Mucosa of stomach (tissue), 1 donor: ENCODE measurements around the gene ASPRV1.
A peak's percentile ranks its signal among the peaks of the same experiment; 100 is the strongest.
"Not testable (repeated sequence)": the region's sequence is repeated elsewhere in the genome, so short reads cannot be mapped to it uniquely, and the experiment has no call there.

Source experiments
- H3K27me3 ChIP-seq: one replicate; pipeline ENCODE4 v1.7.0; 2013; ENCODE audit warnings: mild to moderate bottlenecking, low read length; ENCODE audit not compliant: control insufficient read depth, insufficient read depth
- H3K36me3 ChIP-seq: one replicate; pipeline ENCODE4 v1.7.0; 2013; ENCODE audit warnings: low read length; ENCODE audit not compliant: control insufficient read depth, insufficient read depth
- H3K4me1 ChIP-seq: one replicate; pipeline ENCODE4 v1.7.0; 2013; ENCODE audit warnings: mild to moderate bottlenecking, low read length; ENCODE audit not compliant: control insufficient read depth, insufficient read depth
- H3K4me3 ChIP-seq: one replicate; pipeline ENCODE4 v1.7.0; 2013; ENCODE audit warnings: low read length
- H3K9ac ChIP-seq: one replicate; pipeline ENCODE4 v1.7.0; 2013; ENCODE audit warnings: mild to moderate bottlenecking, low read length, moderate library complexity
- H3K9me3 ChIP-seq: one replicate; pipeline ENCODE4 v1.7.0; 2013; ENCODE audit warnings: mild to moderate bottlenecking, low read length, moderate library complexity; ENCODE audit not compliant: control insufficient read depth
- donor health status: Pancreatic carcinoma.

Gene ASPRV1

DNA sequence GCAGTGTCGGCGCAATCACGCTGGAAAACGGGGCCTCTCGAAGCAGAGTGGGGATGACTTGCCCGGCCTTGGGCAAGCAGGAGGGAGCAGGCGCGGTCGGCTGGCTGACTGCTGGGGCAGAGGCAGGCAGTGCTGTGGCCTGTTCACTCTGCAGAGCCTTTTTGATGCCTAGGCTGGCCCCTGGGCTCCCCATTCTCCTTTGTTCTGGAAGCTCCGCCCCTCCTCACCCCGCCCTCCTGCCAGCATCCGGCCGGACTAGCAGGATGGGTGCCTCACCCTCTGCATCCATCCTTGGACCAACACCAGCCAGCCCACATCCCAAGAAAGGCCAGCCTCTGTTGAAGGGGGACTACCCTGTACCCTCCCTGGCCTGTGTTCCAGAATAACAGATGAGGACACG, at the start of gene ASPRV1:
TSS of gene ASPRV1 (minus strand) at position 136 of the 400 bp plus-strand sequence. CDS start 195 bp downstream, outside the sequence.
- Histone ChIP-seq H3K36me3 (no peaks in the 10 kb centered on the region), H3K27me3 (no peaks in the 10 kb centered on the region), H3K9me3 (no peaks in the 10 kb centered on the region), H3K4me3 (no peak within 1 kb of the TSS), H3K9ac (no peak within 1 kb of the TSS), H3K4me1 (peaks cover 34% of the 10 kb centered on the region)

DNA sequence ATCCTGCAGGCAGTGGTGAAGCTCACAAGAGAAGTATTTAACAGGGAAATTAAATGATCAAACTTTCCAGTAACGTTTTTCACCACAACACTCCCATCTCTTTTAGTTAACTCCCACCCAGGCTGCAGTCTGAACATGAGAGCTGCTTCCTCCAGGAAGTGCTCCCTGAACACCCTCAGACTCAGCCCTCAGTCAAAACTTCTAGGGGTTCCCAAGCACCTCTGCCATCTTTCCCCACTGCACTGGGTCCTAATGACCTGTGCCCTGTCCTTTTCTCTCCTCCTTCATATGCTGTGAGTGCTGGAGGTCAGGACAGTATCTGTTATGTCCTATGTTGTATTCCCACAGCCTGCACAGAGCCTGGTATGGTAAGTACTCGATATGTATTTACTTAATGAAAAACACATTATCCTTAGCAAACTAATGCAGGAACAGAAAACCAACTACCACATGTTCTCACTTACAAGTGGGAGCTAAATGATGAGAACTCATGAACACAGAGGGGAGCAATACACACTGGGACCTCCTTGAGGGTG, 49.2 kb upstream of the ASPRV1 start:
- H3K9me3 ChIP-seq: no peaks in the 10 kb centered on the region
- H3K4me3 ChIP-seq: no peak overlapping the region
- peak overlapping the region; percentile 62 for H3K9ac ChIP-seq
- H3K36me3 ChIP-seq: no peaks in the 10 kb centered on the region
- no peaks in the 10 kb centered on the region for H3K27me3 ChIP-seq
- peaks cover 38% of the 10 kb centered on the region for H3K4me1 ChIP-seq

DNA sequence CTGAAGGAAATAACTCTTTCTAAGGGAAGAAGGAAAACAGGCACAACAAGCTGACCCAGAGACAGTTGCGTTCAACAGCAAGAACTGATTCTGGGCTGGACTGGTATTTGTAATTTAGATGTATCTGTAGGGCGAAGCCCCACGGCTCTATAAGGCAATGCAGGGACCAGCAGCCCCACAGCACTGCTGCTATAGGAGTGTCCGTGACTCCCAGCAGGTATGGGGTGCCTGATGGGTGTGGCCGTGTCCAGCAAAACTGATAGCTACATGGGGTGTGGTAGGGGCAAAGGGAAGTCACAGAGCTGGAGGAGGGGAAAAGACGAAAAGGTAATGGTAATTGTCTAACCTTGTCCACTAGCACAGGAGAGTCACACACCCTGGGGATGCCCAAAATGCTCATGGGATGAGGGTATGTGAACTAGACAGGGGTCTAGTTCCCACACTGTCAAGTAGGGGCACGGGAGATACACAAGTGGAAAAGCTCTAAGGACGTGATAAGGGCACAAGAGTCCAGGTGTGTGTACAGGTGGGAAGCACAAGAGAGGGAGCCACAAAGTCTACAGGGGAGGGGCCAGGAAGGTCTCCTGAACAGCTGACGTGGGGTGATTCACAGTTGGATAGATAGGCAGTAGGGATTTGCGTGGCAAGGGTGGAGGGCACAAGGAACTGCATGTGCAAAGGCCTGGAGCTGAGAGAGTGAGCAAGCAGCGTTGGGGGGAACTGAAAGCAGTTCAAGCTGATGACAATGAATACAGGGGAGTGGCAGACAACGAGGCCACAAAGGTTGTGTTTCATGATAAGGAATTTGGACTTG, 48.5 kb upstream of the ASPRV1 start:
- Histone ChIP-seq H3K27me3 (no peaks in the 10 kb centered on the region), H3K4me3 (no peak overlapping the region), H3K4me1 (peaks cover 34% of the 10 kb centered on the region), H3K36me3 (no peaks in the 10 kb centered on the region), H3K9me3 (no peaks in the 10 kb centered on the region), H3K9ac (peak overlapping the region; percentile 62)

DNA sequence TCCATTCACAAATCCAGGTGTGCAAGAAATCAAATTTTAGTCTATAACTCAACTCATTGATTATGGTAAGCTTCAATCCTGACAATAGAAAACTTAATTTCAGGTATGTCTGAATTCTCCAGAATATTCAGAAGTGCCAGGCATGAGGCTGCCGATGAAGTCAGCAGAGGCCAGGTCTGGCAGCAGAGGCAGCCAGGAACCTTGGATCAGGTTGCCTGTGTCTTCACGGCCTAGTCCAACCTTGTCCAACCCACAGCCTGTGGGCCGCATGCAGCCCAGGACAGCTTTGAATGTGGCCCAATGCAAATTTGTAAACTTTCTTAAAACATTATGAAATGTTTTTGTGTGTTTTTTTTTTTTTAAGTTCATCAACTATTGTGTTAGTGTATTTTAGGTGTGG, 46.9 kb upstream of the ASPRV1 start:
- Histone ChIP-seq H3K9ac (no peak overlapping the region), H3K4me3 (no peak overlapping the region), H3K27me3 (no peaks in the 10 kb centered on the region), H3K36me3 (no peaks in the 10 kb centered on the region), H3K9me3 (no peaks in the 10 kb centered on the region), H3K4me1 (peaks cover 34% of the 10 kb centered on the region)

DNA sequence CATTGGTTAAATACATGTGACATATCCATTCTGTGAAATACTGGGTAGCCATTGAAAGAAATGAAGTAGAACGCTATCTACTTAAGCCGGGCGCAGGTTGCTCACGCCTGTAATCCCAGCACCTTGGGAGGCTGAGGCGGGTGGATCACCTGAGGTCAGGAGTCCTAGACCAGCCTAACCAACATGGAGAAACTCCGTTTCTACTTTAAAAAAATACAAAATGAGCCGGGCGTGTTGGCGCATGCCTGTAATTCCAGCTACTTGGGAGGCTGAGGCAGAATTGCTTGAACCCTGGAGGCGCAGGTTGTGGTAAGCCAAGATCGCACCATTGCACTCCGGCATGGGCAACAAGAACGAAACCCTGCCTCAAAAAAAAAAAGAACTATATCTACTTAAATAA, 45.7 kb upstream of the ASPRV1 start:
- no peaks in the 10 kb centered on the region for H3K9me3 ChIP-seq
- H3K27me3 ChIP-seq: no peaks in the 10 kb centered on the region
- H3K4me3 ChIP-seq: no peak overlapping the region
- peaks cover 34% of the 10 kb centered on the region for H3K4me1 ChIP-seq
- H3K9ac ChIP-seq: no peak overlapping the region
- no peaks in the 10 kb centered on the region for H3K36me3 ChIP-seq

DNA sequence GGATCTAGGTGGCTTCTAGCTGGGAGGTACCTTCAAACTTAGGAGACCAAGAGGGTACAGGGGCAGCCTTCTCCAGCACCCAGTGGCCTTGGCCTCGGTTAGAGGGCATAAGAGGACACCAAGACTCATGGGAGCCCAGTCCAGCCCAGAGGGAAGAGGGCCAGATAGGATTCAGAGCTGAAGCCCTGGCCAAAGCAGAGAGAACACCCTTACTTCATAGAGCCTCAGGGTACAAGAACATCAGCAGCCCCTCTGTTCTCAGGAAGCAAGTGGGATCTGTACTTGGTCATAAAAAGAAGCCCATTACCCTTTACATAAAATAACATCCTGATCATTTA, 45.0 kb upstream of the ASPRV1 start:
- H3K4me3 ChIP-seq: no peak overlapping the region
- H3K9ac ChIP-seq: no peak overlapping the region
- H3K36me3 ChIP-seq: no peaks in the 10 kb centered on the region
- no peaks in the 10 kb centered on the region for H3K27me3 ChIP-seq
- H3K9me3 ChIP-seq: no peaks in the 10 kb centered on the region
- H3K4me1 ChIP-seq: peaks cover 30% of the 10 kb centered on the region

DNA sequence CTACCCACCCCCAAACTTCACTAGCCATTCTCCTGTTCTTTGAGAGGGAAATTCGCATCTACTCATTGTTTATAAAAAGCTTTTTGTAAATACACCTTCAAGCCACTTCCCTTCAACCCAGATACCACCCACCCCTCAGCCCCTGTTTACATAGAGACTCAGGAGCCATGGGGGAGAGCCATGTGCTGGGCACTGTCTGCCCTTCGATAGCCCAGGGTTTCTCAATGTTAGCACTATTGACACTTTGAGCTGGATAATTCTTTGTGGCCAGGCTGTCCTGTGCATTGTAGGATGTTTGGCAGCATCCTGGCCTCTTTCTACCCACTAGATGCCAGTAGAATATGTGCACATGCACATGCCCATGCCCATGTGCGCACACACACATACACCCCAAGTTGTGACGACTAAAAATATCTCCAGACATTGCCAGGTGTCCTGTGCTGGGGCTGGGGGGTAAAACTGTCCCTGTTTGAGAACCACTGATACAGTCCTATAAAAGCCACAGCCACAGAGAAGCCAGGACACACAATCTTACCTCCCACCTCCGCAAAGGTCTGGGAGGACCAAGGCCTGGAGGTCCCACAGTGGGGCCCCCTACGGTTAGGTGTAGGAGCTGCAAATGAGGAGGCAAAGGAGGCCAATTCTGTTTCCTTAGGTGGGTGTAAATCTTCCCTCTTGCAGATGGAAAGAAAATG, 44.5 kb upstream of the ASPRV1 start:
- no peak overlapping the region for H3K4me3 ChIP-seq
- no peaks in the 10 kb centered on the region for H3K9me3 ChIP-seq
- peaks cover 24% of the 10 kb centered on the region for H3K4me1 ChIP-seq
- H3K27me3 ChIP-seq: no peaks in the 10 kb centered on the region
- no peak overlapping the region for H3K9ac ChIP-seq
- H3K36me3 ChIP-seq: no peaks in the 10 kb centered on the region

DNA sequence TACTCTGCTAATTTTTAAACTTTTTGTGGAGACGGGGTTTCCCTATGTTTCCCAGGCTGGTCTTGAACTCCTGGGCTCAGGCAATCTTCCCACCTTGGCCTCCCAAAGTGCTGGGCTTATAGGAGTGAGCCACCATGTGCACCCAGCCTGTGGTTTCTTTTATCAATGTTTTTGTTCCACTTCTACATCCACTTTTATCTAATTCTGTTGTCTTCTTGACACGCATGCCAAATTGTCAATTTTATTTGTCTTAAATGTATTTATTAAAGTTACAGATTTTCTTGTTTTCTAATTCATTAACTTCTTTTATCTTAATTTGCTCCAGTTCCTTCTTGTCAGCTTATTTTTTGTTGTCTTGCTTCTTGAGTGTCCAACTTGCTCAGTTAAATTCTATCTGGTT, 43.8 kb upstream of the ASPRV1 start:
- Histone ChIP-seq H3K9me3 (no peaks in the 10 kb centered on the region), H3K9ac (no peak overlapping the region), H3K27me3 (no peaks in the 10 kb centered on the region), H3K36me3 (no peaks in the 10 kb centered on the region), H3K4me3 (no peak overlapping the region), H3K4me1 (peaks cover 18% of the 10 kb centered on the region)

DNA sequence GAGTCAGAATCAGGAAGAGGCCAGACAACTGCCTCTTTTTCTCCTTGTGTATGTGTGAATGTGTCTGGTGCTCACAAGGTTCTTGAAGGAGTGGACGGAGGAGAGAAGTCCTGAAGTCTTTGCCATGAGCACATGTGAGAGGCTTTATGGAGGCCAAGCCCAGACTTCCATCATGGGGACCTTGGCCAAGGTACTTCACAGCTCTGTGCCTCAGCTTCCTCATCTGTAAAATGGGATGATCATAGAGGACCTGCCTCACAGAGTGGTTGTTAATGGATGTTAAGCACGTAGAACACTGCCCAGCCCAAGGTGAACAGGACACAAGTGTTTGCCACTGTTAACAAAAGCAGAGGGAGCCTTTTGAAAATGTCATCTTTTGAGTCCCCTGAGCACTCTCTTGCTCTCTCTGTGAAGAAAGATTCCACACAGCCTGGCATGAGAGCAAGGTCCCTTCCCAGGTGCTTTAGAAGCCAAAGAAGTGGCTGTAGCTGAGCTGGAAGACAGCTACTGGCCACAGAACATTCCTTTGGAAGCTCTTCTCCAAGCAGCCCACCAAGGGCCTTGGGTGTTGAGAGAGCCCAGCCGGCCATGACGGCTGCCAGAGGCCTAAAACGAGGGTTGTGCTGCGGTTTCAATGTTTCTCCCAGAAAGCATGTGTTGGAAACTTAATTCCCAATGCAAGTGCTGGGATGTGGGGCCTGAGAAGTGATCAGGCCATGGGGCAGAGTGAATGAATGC, 41.8 kb upstream of the ASPRV1 start:
- Histone ChIP-seq H3K9me3 (no peaks in the 10 kb centered on the region), H3K9ac (no peak overlapping the region), H3K4me3 (no peak overlapping the region), H3K4me1 (peaks cover 2% of the 10 kb centered on the region), H3K27me3 (no peaks in the 10 kb centered on the region), H3K36me3 (no peaks in the 10 kb centered on the region)

DNA sequence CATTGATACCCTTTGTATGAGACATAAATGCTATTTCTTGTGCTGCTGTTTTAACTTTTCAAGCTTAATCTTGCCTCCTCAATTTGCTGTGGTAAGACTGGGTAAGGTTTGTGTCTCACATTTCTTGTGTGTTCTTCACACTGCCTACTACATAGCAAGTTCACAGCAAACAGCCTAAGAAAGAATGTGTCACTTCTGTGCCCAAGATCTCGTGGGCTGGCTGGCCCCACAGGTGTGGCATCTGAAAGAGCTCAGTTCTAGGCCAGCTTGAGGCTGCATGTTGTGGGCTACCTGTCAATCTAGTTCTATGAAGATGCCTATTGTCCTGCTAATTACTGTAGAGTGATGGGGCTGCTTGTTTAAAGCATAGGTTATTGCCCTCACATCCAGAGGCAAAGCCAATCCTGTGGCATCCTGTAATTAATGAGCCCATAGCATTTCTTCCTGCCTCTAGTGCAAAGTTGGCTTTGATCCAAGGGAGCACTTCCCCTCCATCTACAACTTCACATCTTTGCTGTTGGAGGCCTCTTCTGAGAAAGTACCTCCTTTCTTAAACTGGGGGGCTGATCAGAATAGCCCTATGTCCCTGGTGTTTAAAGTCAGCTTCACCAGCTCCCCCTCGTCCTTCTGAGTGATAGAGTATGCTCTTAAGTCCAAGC, 40.9 kb upstream of the ASPRV1 start:
- Histone ChIP-seq H3K4me3 (no peak overlapping the region), H3K27me3 (no peaks in the 10 kb centered on the region), H3K4me1 (peaks cover 2% of the 10 kb centered on the region), H3K36me3 (no peaks in the 10 kb centered on the region), H3K9me3 (no peaks in the 10 kb centered on the region), H3K9ac (no peak overlapping the region)

DNA sequence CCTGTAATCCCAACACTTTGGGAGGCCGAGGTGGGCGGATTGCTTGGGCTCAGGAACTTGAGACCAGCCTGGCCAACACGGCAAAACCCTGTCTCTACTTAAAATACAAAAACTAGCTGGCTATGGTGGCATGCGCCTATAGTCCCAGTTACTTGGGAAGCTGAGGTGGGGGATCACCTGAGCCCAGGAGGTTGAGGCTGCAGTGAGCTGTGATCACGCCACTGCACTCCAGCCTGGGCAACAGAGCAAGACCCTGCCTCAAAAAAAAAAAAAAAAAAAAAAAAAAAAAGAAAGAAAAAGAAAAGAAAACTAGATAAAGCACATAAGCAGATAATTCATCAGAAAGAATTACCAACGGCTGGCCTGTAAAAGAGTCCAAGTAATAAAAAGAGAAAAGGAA, 39.1 kb upstream of the ASPRV1 start:
- H3K9me3 ChIP-seq, H3K36me3 ChIP-seq, H3K4me1 ChIP-seq, H3K4me3 ChIP-seq, H3K27me3 ChIP-seq, H3K9ac ChIP-seq: not testable (repeated sequence)
